ENCODE measurements around the gene TPM2.

The TPM2 gene

DNA sequence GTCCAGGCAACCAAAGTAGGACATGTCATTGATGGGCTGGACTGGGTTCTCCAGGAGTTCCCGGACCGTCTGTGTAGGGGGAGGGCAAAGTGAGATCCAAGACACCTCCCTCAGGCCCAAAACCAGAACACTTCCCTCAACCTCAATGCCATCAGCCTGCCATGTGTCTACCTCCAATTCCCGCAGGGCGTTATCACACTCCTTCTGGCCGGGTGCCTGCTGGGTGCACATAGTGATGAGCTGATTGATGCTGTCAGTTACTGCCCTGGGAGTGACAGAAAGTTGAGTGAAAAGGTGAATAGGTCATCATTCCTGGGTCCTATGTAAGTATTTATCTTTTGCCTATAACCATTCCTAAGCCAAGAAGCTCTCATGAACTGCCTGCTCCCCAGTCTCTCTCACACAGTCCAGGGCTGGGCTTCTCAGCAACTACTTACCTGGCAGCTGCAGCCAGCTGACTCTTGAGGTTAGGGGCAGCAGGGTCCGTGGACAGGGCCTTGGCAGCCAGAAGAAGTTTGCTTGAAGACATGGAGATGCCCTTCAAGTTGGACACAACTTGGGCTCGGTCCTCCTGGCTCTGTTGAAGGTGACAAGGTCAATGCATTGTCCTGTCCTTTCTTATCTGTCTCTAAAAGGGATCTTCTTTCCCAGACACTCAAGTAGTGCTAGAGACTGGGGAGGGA is 21.2 kb upstream of the TPM2 start:
- peak overlapping the region; percentile 71 for H3K27ac Mint-ChIP-seq
- no peaks in the 10 kb centered on the region for H3K36me3 Mint-ChIP-seq
- H3K4me3 Mint-ChIP-seq = no peak overlapping the region
- H3K4me1 Mint-ChIP-seq = peaks cover 27% of the 10 kb centered on the region
- ATAC-seq (no peak), DNase-seq (ENCODE audit: low spot score in 2 of 2) (no peak)
- no peaks in the 10 kb centered on the region for H3K9me3 Mint-ChIP-seq

DNA sequence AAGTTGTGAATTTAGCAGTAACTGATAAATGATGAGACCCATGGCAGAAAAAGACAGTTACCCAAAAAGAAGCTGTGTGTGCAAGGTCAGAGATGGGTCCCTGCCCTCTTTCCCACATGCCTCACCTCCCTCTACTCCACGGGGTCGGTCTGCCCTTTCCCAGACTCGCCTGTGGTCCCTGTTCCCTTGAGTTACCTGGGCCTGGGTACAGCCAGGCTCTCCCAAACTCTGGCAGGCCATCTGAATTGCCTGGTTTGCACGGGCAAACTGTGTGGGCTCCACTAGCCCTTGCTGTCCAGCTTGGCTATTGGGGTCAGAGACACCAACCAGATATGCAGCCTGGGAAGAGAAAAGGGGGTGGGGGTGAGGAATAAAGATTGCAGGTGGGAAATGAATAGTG is 18.4 kb upstream of the TPM2 start:
- peaks cover 22% of the 10 kb centered on the region for H3K4me1 Mint-ChIP-seq
- H3K36me3 Mint-ChIP-seq = no peaks in the 10 kb centered on the region
- no peak overlapping the region for H3K27ac Mint-ChIP-seq
- DNase-seq (ENCODE audit: low spot score in 2 of 2) = no peak
- ATAC-seq = no peak
- H3K4me3 Mint-ChIP-seq = no peak overlapping the region
- no peaks in the 10 kb centered on the region for H3K9me3 Mint-ChIP-seq

DNA sequence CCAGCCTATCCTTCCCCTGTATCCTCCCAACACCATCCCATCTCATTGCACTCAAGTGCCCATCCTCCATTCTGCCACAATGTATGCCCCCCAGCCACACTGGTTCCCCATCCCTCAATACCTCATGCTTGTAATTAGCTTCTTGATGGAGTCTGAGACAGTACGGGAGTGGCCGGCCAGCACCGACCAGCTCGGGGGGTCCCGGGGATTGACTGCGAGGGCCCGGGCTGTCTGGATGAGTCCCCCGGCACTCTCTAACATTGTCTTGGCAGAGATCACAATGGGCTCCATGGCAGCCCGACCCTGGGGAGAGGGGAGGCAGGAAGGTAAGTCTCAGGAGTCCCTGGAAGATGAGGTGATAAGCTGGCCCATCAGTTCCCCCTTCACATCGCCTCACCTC is 17.2 kb upstream of the TPM2 start:
- no peak for ATAC-seq
- Mint-ChIP-seq H3K27ac (peak overlapping the region; percentile 89), H3K36me3 (no peaks in the 10 kb centered on the region), H3K4me3 (no peak overlapping the region), H3K9me3 (no peaks in the 10 kb centered on the region), H3K4me1 (peaks cover 24% of the 10 kb centered on the region)
- DNase-seq (ENCODE audit: low spot score in 2 of 2) = no peak

DNA sequence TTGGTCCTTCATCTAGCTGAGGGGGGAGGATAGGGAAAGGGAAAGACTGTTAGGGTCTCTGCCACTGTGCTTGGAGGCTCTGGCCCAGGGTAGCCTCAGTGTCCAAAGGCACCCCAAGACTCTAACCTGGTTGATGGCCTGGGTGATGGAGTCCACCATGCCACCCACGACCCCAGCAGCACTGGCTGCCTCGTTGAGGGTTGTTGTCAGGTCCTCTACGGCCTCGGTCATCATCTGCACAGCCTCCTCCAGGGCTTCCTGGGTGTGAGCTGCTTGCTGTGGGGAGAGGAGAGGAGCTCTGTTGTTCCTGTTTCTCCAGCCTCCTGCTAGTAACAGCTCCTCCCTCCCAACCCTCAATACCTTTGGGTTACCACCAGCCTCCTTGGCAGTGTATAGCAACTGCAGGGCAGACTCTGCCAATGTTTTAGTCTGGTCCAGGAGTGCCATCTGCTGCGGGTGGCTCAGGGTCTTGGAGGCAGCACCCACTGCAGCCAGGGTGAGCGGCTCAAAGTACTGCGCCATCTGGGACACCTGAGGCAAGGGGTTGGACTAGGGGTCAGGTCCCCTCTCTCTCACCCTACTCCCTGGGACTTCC is 16.2 kb upstream of the TPM2 start:
- DNase-seq (ENCODE audit: low spot score in 2 of 2) (no peak), ATAC-seq (no peak)
- Mint-ChIP-seq H3K36me3 (no peaks in the 10 kb centered on the region), H3K4me1 (peaks cover 18% of the 10 kb centered on the region), H3K9me3 (no peaks in the 10 kb centered on the region), H3K27ac (peak overlapping the region; percentile 89), H3K4me3 (no peak overlapping the region)

DNA sequence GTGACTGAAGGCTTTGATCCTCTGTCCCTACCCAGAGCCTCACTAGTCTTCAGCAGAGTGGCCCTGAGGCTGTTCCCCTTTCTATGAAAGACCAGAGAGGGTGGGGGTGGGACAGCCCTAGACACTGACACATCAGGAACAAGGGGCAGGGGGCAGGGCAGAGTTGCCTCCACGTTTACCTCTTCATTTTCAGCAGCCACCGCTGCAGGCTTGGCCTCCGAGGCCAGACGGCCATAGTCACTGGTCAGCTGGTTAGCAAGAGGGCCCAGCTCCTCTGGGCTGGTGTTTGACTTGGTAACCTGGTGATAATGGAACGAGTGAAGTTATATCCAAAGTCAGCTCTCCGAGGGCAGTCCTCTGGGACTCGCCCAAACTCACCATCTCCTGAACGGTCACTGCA is 15.6 kb upstream of the TPM2 start:
- DNase-seq (ENCODE audit: low spot score in 2 of 2) (no peak), ATAC-seq (no peak)

DNA sequence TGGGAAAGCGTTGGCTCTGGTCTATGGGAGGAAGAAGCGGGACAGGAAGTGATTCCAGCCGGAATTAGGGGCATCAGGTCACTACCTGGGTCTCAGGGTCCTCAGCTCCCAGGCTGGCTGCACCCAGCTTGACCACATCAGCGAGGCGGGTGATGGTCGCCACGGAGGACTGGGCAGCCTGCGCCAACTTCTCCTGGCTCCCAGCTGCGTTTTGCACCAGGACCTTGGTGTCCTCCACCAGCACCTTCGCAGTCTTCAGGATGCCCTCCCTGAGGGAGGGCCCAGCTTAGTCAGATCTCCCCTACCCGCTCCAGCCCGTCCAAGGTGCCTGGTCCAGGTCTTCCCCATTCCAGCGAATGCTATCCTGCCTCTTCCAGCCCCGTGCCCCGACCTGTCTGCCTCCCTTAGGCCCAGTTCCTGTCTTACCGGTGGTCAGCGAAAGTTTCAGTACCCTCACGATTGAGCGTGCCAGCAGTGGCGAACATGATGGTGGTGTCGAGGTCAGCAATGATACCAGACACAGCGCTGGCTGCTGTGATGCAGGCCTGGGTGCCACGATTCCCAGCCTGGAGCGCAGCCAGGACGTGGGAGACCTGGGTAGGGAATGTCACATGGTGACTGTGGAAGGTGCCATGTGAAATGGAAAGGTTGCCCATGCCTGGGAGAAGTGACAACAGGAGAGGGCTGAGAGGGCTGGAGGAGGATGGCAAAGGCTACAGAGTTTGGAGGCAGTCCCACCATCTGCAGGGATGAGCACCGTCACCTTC is 14.4 kb upstream of the TPM2 start:
- no peak overlapping the region for H3K4me3 Mint-ChIP-seq
- DNase-seq (ENCODE audit: low spot score in 2 of 2) (no peak), ATAC-seq (no peak)
- H3K4me1 Mint-ChIP-seq = peaks cover 18% of the 10 kb centered on the region
- no peaks in the 10 kb centered on the region for H3K36me3 Mint-ChIP-seq
- H3K27ac Mint-ChIP-seq = peak overlapping the region; percentile 67
- no peaks in the 10 kb centered on the region for H3K9me3 Mint-ChIP-seq

More for the DNA sequence above, 15.6 kb upstream of the TPM2 start:
- Mint-ChIP-seq H3K9me3 (no peaks in the 10 kb centered on the region), H3K36me3 (no peaks in the 10 kb centered on the region), H3K27ac (peak overlapping the region; percentile 89), H3K4me1 (peaks cover 18% of the 10 kb centered on the region), H3K4me3 (no peak overlapping the region)

DNA sequence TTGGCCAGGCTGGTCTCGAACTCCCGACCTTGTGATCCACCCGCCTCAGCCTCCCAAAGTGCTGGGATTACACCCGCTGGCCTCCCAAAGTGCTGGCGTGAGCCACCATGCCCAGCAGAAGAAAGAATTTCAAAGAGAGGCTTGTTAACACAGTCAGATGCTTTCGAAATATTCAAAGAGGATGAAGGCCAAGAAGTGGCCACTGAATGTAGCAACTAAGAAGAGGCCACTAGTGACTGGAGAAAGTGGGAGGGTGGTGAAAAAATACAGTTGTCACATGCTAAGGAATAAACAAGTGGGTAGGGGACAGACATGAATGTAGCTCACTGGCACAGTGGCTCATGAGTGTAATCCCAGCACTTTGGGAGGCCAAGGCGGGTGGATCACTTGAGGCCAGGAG is 13.0 kb upstream of the TPM2 start:
- H3K4me3 Mint-ChIP-seq = no peak overlapping the region
- peak overlapping the region; percentile 76 for H3K27ac Mint-ChIP-seq
- H3K9me3 Mint-ChIP-seq = no peaks in the 10 kb centered on the region
- peaks cover 20% of the 10 kb centered on the region for H3K4me1 Mint-ChIP-seq
- no peaks in the 10 kb centered on the region for H3K36me3 Mint-ChIP-seq
- DNase-seq (ENCODE audit: low spot score in 2 of 2) (no peak), ATAC-seq (no peak)

DNA sequence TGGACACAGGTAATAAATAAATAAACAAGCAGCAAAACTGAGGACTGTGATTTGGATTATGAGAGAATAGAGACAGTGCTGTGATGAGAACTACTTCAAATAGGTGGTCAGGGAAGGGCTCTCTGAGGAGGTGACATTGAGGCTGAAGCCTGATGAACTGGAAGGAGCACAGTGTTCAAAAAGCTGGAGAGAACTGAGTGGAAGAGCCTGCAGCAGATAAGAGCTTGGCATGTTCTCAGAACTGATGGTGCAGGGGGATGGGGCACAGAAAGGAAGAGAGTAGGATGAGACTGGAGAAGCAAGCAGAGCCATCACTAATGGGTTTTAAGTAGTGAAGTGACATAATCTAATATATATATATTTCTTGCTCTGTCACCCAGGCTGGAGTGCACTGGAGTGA is 11.2 kb upstream of the TPM2 start:
- ATAC-seq = no peak
- Mint-ChIP-seq H3K36me3 (no peaks in the 10 kb centered on the region), H3K4me3 (no peak overlapping the region), H3K4me1 (peaks cover 23% of the 10 kb centered on the region), H3K27ac (no peak overlapping the region), H3K9me3 (no peaks in the 10 kb centered on the region)
- DNase-seq (ENCODE audit: low spot score in 2 of 2) = no peak

DNA sequence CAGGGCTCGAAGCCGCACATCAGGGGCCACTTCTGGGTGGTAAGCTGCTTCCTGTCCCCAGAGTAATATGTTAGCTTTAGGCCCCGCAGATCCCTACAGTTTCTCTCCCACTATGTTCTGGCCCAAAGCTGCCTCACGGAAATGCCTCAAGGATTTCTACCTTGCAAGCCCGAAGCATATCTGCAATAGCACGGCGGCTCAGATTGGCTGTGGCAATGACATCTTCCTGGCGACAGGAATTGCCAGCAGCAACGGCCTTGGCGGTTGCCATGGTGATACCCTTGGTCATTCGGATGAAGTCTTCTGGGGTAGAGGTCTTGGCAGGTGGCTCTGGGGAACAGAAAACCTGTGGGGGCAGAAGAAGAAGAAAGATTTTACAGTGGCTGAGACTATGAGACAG is 10.3 kb upstream of the TPM2 start:
- Mint-ChIP-seq H3K9me3 (no peaks in the 10 kb centered on the region), H3K27ac (no peak overlapping the region), H3K4me1 (peaks cover 23% of the 10 kb centered on the region), H3K4me3 (no peak overlapping the region), H3K36me3 (no peaks in the 10 kb centered on the region)
- DNase-seq (ENCODE audit: low spot score in 2 of 2) (no peak), ATAC-seq (no peak)

DNA sequence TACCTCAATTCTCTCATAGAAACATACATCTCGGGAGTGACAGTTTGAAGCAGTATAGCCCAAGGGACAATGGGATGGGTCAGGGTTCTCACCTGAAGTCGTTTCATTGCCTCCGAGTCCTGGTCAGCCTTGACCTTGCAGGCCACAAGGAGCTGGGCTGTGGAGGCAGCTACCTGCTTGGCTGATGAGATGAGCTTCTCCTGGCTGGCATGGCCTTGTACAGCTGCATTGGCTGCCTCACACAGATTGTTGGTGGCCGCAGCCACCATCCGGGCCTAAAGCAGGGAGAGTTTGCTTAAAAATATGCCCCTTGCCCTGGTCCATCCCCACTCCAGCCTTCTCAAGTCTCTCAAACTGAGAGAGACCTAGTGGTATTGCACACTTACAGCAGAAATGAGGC is 8.5 kb upstream of the TPM2 start:
- ATAC-seq = no peak
- Mint-ChIP-seq H3K27ac (peak overlapping the region; percentile 76), H3K9me3 (no peaks in the 10 kb centered on the region), H3K4me3 (no peak overlapping the region), H3K36me3 (peaks cover 3% of the 10 kb centered on the region), H3K4me1 (peaks cover 23% of the 10 kb centered on the region)
- no peak for DNase-seq (ENCODE audit: low spot score in 2 of 2)

DNA sequence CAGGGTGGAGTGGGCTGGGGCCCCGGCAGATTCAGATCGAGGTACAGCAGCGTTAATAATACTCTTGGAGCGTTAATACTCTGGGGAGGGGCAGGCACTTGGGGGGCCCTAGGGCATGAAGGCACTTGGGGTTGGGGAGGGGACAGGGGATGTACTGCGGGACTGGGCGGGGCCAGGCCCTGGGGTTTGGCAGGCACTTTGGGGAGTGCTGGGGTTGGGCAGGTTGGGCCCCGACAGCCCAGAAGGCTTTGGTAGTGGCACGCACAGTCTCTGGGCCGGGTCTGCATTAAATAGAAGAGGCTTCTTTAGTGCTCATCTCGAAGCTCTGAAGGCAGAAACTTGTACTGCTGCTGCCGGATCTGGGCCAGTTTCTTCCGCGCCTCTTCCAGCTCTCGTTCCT is 7.8 kb upstream of the TPM2 start:
- DNase-seq (ENCODE audit: low spot score in 2 of 2) (no peak), ATAC-seq (peak; percentile 5)
- Mint-ChIP-seq H3K4me3 (no peak overlapping the region), H3K27ac (peak overlapping the region; percentile 76), H3K4me1 (peaks cover 18% of the 10 kb centered on the region), H3K9me3 (no peaks in the 10 kb centered on the region), H3K36me3 (peaks cover 4% of the 10 kb centered on the region)

DNA sequence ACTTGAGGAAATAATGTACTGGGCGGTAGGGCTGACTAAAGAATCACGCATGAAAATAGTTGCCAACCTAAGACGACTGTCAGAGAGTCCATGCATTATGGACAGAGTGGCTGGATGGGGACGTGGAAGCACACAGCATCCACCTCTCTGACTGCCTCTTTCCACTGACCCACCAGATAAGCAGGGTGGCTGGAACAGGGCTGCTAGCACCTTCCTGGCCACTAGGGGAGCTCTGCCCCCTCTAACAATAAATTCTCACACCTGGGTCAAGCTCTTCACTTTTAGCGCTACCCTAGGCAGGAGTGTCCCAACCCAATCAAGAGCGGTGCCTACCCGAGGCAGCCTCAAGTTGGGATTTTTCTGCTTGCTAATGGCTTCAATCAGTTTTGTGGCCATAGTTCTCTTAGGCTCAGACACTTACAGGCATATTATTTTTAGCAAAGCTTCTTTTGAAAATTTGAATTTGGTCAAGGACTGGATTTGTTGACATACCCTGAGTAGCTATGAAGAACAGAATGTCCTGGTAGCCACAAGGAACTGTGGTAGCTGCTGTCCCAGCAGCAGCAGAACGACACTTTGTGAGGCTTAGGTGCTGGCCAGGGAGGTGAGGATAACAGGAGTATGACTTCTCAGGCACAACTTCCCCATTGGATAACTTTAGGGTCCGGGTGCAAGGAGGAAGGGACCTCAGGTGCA is 6.9 kb upstream of the TPM2 start:
- DNase-seq (ENCODE audit: low spot score in 2 of 2) = peak; percentile 45 to 75
- H3K27ac Mint-ChIP-seq = peak overlapping the region; percentile 76
- peak; percentile 87 for ATAC-seq

DNA sequence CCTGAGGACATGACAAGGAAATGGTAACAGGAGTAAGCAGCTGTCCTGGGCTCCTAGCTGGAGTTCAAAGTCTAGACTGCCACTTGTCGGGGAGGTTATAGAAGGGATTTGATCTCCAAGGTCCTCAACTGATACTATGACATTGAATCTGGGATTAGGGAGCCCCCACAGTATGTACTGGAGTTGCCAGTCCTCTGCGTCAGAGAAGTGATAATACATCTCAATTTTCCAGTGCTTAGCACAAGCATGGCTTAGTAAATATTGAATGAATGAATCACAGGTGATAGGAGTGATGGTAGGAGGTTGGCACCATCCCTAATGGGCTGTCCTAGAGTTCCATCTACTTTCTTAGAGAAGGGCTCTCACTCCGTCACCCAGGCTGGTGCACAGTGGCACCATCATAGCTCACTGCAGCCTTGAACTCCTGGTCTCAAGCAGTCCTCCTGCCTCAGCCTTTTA is 6.2 kb upstream of the TPM2 start:
- Mint-ChIP-seq H3K4me3 (no peak overlapping the region), H3K36me3 (peaks cover 12% of the 10 kb centered on the region), H3K4me1 (peaks cover 31% of the 10 kb centered on the region), H3K9me3 (no peaks in the 10 kb centered on the region), H3K27ac (peak overlapping the region; percentile 76)
- DNase-seq (ENCODE audit: low spot score in 2 of 2) (no peak), ATAC-seq (no peak)

More for the DNA sequence above, 6.9 kb upstream of the TPM2 start:
- H3K36me3 Mint-ChIP-seq = peaks cover 10% of the 10 kb centered on the region
- H3K4me1 Mint-ChIP-seq = peaks cover 24% of the 10 kb centered on the region
- H3K9me3 Mint-ChIP-seq = no peaks in the 10 kb centered on the region
- H3K4me3 Mint-ChIP-seq = no peak overlapping the region

DNA sequence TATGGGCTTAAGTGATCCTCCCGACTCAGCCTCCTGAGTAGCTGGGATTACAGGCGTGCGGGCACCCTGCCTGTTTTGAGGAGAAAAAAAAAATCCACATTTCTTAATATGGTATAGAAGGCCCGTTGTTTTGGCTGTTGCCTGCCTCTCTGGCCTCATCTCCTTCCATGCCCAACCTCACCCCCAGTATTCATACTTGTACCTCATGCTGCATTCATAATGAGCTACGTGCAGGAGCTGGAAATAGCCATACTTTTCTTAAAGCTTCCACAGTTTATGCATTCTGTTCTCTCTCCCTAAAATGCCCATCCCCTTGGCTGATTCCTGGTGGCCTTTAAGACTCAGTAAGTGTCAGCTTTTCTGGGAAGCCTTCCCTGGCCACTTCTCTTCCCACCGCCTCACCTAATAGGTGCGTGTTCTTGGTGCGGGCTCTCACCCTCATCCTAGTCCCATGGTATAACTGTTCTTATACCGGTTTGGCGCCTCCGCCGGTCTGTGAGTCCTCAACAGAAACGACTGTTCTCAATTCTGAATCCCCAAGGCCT is 2.1 kb upstream of the TPM2 start:
- H3K4me1 Mint-ChIP-seq = peaks cover 44% of the 10 kb centered on the region
- no peaks in the 10 kb centered on the region for H3K9me3 Mint-ChIP-seq
- DNase-seq (ENCODE audit: low spot score in 2 of 2) (no peak), ATAC-seq (no peak)
- H3K36me3 Mint-ChIP-seq = peaks cover 12% of the 10 kb centered on the region
- H3K4me3 Mint-ChIP-seq = peak overlapping the region; percentile 78
- peak overlapping the region; percentile 86 for H3K27ac Mint-ChIP-seq

DNA sequence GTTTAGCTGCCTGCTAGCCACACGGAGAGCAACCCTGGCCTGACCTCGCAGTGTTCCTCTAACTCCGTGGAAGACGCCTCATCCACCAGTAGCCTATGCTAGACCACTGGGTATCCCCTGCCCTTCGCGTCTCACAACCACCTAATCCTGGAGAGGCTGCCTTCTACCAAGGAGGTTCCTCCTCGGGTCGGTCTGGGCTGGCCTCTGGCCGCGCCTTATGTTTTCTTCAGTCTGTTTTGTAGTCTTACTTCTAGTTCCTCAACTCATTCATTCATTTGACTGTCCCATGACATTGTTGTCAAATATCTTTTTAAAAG is 1.6 kb upstream of the TPM2 start:
- no peak for ATAC-seq
- DNase-seq (ENCODE audit: low spot score in 2 of 2) = peak in 1 of 2 donors; percentile 59
- Mint-ChIP-seq H3K27ac (peak overlapping the region; percentile 86), H3K4me1 (peaks cover 39% of the 10 kb centered on the region), H3K9me3 (no peaks in the 10 kb centered on the region), H3K4me3 (peak overlapping the region; percentile 78), H3K36me3 (peaks cover 12% of the 10 kb centered on the region)

All from stimulated activated effector memory CD8-positive, alpha-beta T cell treated with anti-CD3 and anti-CD28 coated beads, Interleukin-12 subunit alpha, Interleukin-12 subunit beta, amount 100 ng/mL, for 72 hours (primary cell).